ENCODE measurements around the gene RHOA.
"Not testable (repeated sequence)": the region's sequence is repeated elsewhere in the genome, so short reads cannot be mapped to it uniquely, and the experiment has no call there.

RHOA gene

GRCh38 chr3:49333091-49333490 is 78.7 kb downstream of the RHOA start:
- DNase-seq (ENCODE audit: low read depth in 2 of 2, low spot score in 1 of 2), result no peak

- no peak for DNase-seq (ENCODE audit: low read depth in 2 of 2, low spot score in 1 of 2)
These were observed 82.6 kb downstream of the RHOA start for GRCh38 chr3:49329186-49329585.

GRCh38 chr3:49328350-49328749 is 83.4 kb downstream of the RHOA start:
- not testable (repeated sequence) for DNase-seq (ENCODE audit: low read depth in 2 of 2, low spot score in 1 of 2)

GRCh38 chr3:49327485-49327884 is 84.3 kb downstream of the RHOA start:
- no peak for DNase-seq (ENCODE audit: low read depth in 2 of 2, low spot score in 1 of 2)

- DNase-seq (ENCODE audit: low read depth in 2 of 2, low spot score in 1 of 2), result no peak
These were observed 87.0 kb downstream of the RHOA start for GRCh38 chr3:49324768-49325167.

- DNase-seq (ENCODE audit: low read depth in 2 of 2, low spot score in 1 of 2), result no peak
These were observed 94.9 kb downstream of the RHOA start for GRCh38 chr3:49316696-49317457.

GRCh38 chr3:49313896-49314688 is 97.7 kb downstream of the RHOA start:
- no peak for DNase-seq (ENCODE audit: low read depth in 2 of 2, low spot score in 1 of 2)

DNA sequence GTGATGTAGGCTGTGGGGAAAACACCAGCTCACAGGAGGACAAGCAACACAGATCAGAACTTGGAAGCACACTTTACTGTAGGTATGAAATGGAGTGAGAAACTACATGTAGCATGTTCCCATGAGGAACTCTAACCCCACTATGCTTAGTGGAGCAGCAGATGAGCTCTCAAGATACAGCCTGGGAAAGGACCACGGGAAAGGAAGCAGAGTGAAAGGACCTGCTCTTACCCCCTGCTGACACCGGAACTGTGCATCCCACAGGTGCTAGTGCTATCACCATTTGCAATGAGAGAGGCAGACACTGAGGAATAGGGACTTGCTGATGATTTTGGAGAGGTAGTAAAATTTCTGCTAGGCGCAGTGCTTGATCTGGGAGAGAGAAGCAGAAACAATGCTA is 100.5 kb downstream of the RHOA start:
- no peak for DNase-seq (ENCODE audit: low read depth in 2 of 2, low spot score in 1 of 2)

DNA sequence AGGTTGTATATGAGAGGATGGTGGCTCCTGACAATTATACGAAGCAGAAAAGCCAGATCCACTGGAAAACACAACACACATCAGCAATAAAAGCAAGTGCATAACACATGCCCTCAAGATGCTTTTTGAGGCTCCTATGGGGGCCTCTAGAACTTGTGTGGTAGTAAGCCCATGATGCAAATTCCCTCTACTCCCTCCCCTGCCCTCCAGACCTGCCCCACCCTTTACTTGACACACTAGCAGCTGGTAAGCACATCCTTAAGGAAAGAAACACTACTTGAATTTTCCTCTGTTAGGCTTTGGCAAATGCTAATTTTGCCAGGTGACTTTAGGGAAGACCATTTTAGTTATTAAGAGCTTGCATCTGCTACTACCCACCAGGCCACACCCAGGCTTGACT is 101.1 kb downstream of the RHOA start:
- no peak for DNase-seq (ENCODE audit: low read depth in 2 of 2, low spot score in 1 of 2)
